IMR-90 (cell line): Measurements from ENCODE around the gene SGMS1. TPM values are rescaled to one million over a fixed set of nuclear protein-coding genes. Genes with fewer than 3 reads are reported as not detected.

Experiments
- ATAC-seq: fragments of 200-7000 bp; cut with Tn5 transposase; 2 replicates; pipeline ENCODE4 v1.9.1; 2020; ENCODE audit warnings: low read depth, mild to moderate bottlenecking, moderate library complexity
- BruUV-seq: library from RNA; stranded (reverse); fragments of 400-500 nt; replicated peaks from 2 replicates; lab custom pipeline; 2021; lab: Mats Ljungman, UMichigan
- CTCF ChIA-PET: fragments of 300-600 bp; formaldehyde crosslinking; extraction: SDS; loops from one replicate; lab custom pipeline; 2021; ENCODE audit warnings: antibody characterized with exemption; lab: Yijun Ruan, JAX
- POLR2A ChIA-PET: fragments of 300-600 bp; sonication (Branson Sonifier 250); formaldehyde crosslinking; loops from one replicate; lab custom pipeline; 2022; ENCODE audit warnings: antibody characterized with exemption; ENCODE audit not compliant: unreplicated experiment; lab: Charles Lee
- DNase-seq: peaks from one replicate; pipeline ENCODE4 v3.0.0; 2013
- H2AFZ ChIP-seq: replicated peaks from 2 replicates; pipeline ENCODE3; 2013; ENCODE audit warnings: low read length, mild to moderate bottlenecking; ENCODE audit not compliant: poor library complexity
- H2AK5ac ChIP-seq: 2 replicates; pipeline ENCODE4 v1.6.1; 2013; ENCODE audit warnings: low read depth, low read length, inconsistent platforms
- H2AK9ac ChIP-seq: replicated peaks from 2 replicates; pipeline ENCODE3; 2013; ENCODE audit warnings: mild to moderate bottlenecking, low read depth, low read length, moderate library complexity; ENCODE audit not compliant: poor library complexity
- H2BK120ac ChIP-seq: 2 replicates; pipeline ENCODE4 v1.6.1; 2013; ENCODE audit warnings: low read depth, low read length, inconsistent platforms
- H2BK15ac ChIP-seq: 3 replicates; pipeline ENCODE4 v1.6.1; 2013; ENCODE audit warnings: low read depth, low read length, inconsistent platforms
- H2BK20ac ChIP-seq: 2 replicates; pipeline ENCODE4 v1.6.1; 2013; ENCODE audit warnings: low read depth, mild to moderate bottlenecking, inconsistent platforms, low read length, moderate library complexity
- H2BK5ac ChIP-seq: 2 replicates; pipeline ENCODE4 v1.6.1; 2013; ENCODE audit warnings: mild to moderate bottlenecking, low read depth, low read length, inconsistent platforms; ENCODE audit not compliant: poor library complexity, severe bottlenecking
- H3K14ac ChIP-seq: replicated peaks from 2 replicates; pipeline ENCODE4 v1.6.1; 2013; ENCODE audit warnings: low read depth, low read length, inconsistent platforms
- H3K18ac ChIP-seq: 2 replicates; pipeline ENCODE4 v1.6.1; 2013; ENCODE audit warnings: low read depth, low read length, control low read depth
- H3K23ac ChIP-seq: 2 replicates; pipeline ENCODE4 v1.6.1; 2013; ENCODE audit warnings: low read depth, low read length, inconsistent platforms
- H3K27ac ChIP-seq: 2 replicates; pipeline ENCODE4 v1.5.1; 2013; ENCODE audit warnings: mild to moderate bottlenecking, control low read depth, low read length; ENCODE audit not compliant: insufficient read depth
- H3K27me3 ChIP-seq: 2 replicates; pipeline ENCODE4 v1.6.1; 2013; ENCODE audit warnings: low read length; ENCODE audit not compliant: control insufficient read depth, insufficient read depth
- H3K36me3 ChIP-seq: 2 replicates; pipeline ENCODE4 v1.6.1; 2013; ENCODE audit warnings: low read length, mixed read lengths; ENCODE audit not compliant: control insufficient read depth, insufficient read depth
- H3K4ac ChIP-seq: 2 replicates; pipeline ENCODE4 v1.6.1; 2013; ENCODE audit warnings: low read depth, low read length, inconsistent platforms
- H3K4me1 ChIP-seq: 2 replicates; pipeline ENCODE4 v1.6.1; 2013; ENCODE audit warnings: low read length, mixed read lengths; ENCODE audit not compliant: control insufficient read depth, insufficient read depth
- H3K4me2 ChIP-seq: 2 replicates; pipeline ENCODE4 v1.6.1; 2013; ENCODE audit warnings: low read depth, mild to moderate bottlenecking, control low read depth, low read length, moderate library complexity
- H3K4me3 ChIP-seq: 2 replicates; pipeline ENCODE4 v1.5.1; 2013; ENCODE audit warnings: low read depth, mild to moderate bottlenecking, control low read depth, low read length, moderate library complexity; ENCODE audit not compliant: insufficient read depth
- H3K56ac ChIP-seq: 2 replicates; pipeline ENCODE4 v1.6.1; 2013; ENCODE audit warnings: low read length, inconsistent platforms; ENCODE audit not compliant: insufficient read depth; ENCODE audit errors: extremely low read depth
- H3K79me1 ChIP-seq, 2 experiments: 2 replicates each; pipeline ENCODE4 v1.6.1; 2013; ENCODE audit warnings: low read length in 2 of 2, inconsistent platforms in 1 of 2, low read depth in 1 of 2
- H3K9ac ChIP-seq: 2 replicates; pipeline ENCODE4 v1.6.1; 2013; ENCODE audit warnings: low read depth, low read length, control low read depth
- H3K9me1 ChIP-seq: 2 replicates; pipeline ENCODE4 v1.6.1; 2013; ENCODE audit warnings: low read length, inconsistent platforms; ENCODE audit not compliant: insufficient read depth
- H3K9me3 ChIP-seq: 2 replicates; pipeline ENCODE4 v1.6.1; 2013; ENCODE audit warnings: low read length; ENCODE audit not compliant: control insufficient read depth, insufficient read depth
- H4K20me1 ChIP-seq: 2 replicates; pipeline ENCODE4 v1.6.1; 2013; ENCODE audit warnings: low read length, inconsistent platforms; ENCODE audit not compliant: insufficient read depth
- H4K5ac ChIP-seq: 2 replicates; pipeline ENCODE4 v1.6.1; 2013; ENCODE audit warnings: mild to moderate bottlenecking, low read depth, low read length, control low read depth
- H4K8ac ChIP-seq, 2 experiments: 2 replicates each; pipeline ENCODE4 v1.6.1; 2013; ENCODE audit warnings: low read depth in 2 of 2, low read length in 2 of 2, control low read depth in 1 of 2, inconsistent platforms in 1 of 2
- H4K91ac ChIP-seq: 2 replicates; pipeline ENCODE4 v1.6.1; 2013; ENCODE audit warnings: low read depth, low read length, inconsistent platforms; ENCODE audit not compliant: insufficient read depth
- BHLHE40 ChIP-seq: fragments of 150-350 bp; IDR thresholded peaks from 2 replicates; pipeline ENCODE4 v1.6.1; 2016; ENCODE audit warnings: mild to moderate bottlenecking, low read depth, low read length
- CEBPB ChIP-seq: IDR thresholded peaks from 2 replicates; pipeline ENCODE4 v1.6.1; 2012; ENCODE audit warnings: low read depth, low read length, improper control_type of control experiment
- CHD1 ChIP-seq: IDR thresholded peaks from 2 replicates; pipeline ENCODE4 v1.6.1; 2012; ENCODE audit warnings: low read depth, low read length, improper control_type of control experiment
- CTCF ChIP-seq: conservative IDR thresholded peaks from 2 replicates; pipeline ENCODE4 v1.5.1; 2012; ENCODE audit warnings: mild to moderate bottlenecking, low read depth, low read length, improper control_type of control experiment
- FOS ChIP-seq: fragments of 150-350 bp; IDR thresholded peaks from 2 replicates; pipeline ENCODE4 v1.6.1; 2016; ENCODE audit warnings: low read depth, low read length
- MAFK ChIP-seq: IDR thresholded peaks from 2 replicates; pipeline ENCODE4 v1.6.1; 2012; ENCODE audit warnings: low read depth, low read length, improper control_type of control experiment
- MAZ ChIP-seq: IDR thresholded peaks from 2 replicates; pipeline ENCODE4 v1.6.1; 2012; ENCODE audit warnings: low read depth, mild to moderate bottlenecking, low read length, improper control_type of control experiment, moderate library complexity, borderline replicate concordance
- MXI1 ChIP-seq: IDR thresholded peaks from 2 replicates; pipeline ENCODE4 v1.6.1; 2012; ENCODE audit warnings: low read depth, mild to moderate bottlenecking, low read length, moderate library complexity, borderline replicate concordance
- NFE2L2 ChIP-seq: fragments of 150-350 bp; IDR thresholded peaks from 2 replicates; pipeline ENCODE4 v1.6.1; 2016; ENCODE audit warnings: low read depth, mild to moderate bottlenecking, low read length
- POLR2A ChIP-seq: IDR thresholded peaks from 2 replicates; pipeline ENCODE4 v1.6.1; 2012; ENCODE audit warnings: mild to moderate bottlenecking, low read depth, low read length
- RAD21 ChIP-seq: IDR thresholded peaks from 2 replicates; pipeline ENCODE4 v1.6.1; 2012; ENCODE audit warnings: low read length, improper control_type of control experiment
- RCOR1 ChIP-seq: IDR thresholded peaks from 2 replicates; pipeline ENCODE4 v1.6.1; 2012; ENCODE audit warnings: mild to moderate bottlenecking, low read length, improper control_type of control experiment; ENCODE audit not compliant: insufficient replicate concordance
- RFX5 ChIP-seq: IDR thresholded peaks from 2 replicates; pipeline ENCODE4 v1.8.0; 2012; ENCODE audit warnings: low read depth, mild to moderate bottlenecking, low read length, moderate library complexity
- SMC3 ChIP-seq: fragments of 150-350 bp; IDR thresholded peaks from 2 replicates; pipeline ENCODE4 v1.6.1; 2016; ENCODE audit warnings: low read depth, mild to moderate bottlenecking, antibody characterized with exemption, low read length, moderate library complexity
- USF2 ChIP-seq: fragments of 150-350 bp; IDR thresholded peaks from 2 replicates; pipeline ENCODE4 v1.6.1; 2017; ENCODE audit warnings: mild to moderate bottlenecking, antibody characterized with exemption, low read length, low read depth
- WGBS, 2 experiments: methylation state at CpG; one replicate each; pipeline versions ENCODE4 v1.1.5 to v1.1.7; 2013; ENCODE audit warnings: missing lambda C conversion rate in 2 of 2; ENCODE audit not compliant: insufficient read length in 1 of 2; ENCODE audit errors: extremely low coverage in 2 of 2; 5-methylcytosine and 5-hydroxymethylcytosine counted together
- dilution Hi-C: fragments of 300-500 bp; cut with HindIII; formaldehyde crosslinking; loops from one replicate; pipeline ENCODE4 v1.14.3; 2018; ENCODE audit warnings: low sequenced_read_pairs; ENCODE audit not compliant: unreplicated experiment
- in situ Hi-C: fragments of 300-500 bp; cut with MboI; formaldehyde crosslinking; loops from 3 replicates; pipeline ENCODE4 v1.14.3; 2019; ENCODE audit warnings: low sequenced_read_pairs, inconsistent platforms, mixed read lengths
- intact Hi-C: fragments of 100-400 bp; cut with micrococcal nuclease; formaldehyde crosslinking; loops from 2 replicates; pipeline ENCODE4 v1.10.0; 2022
- polyA plus RNA-seq, 3 experiments: library from polyadenylated mRNA; depleted of rRNA; stranded (reverse); fragments of >200 nt; gene quantifications; 2 replicates each; pipeline ENCODE4 v1.2.3, GENCODE V29; 2012; ENCODE audit warnings: low replicate concordance in 1 of 3
- total RNA-seq: library from RNA; depleted of rRNA; stranded (reverse); fragments of >200 nt; gene quantifications from 2 replicates; pipeline ENCODE4 v1.2.3, GENCODE V29; 2012

SGMS1 gene
- total and polyA plus RNA-seq, 2 of the 4 experiments (the other 2 are of a cell fraction): 9.8 to 30.8 TPM

GRCh38 chr10:50404021-50404773, 219.6 kb downstream of the SGMS1 start:
- no peak overlapping the region for H2BK15ac ChIP-seq
- H3K4me2 ChIP-seq: no peak overlapping the region
- H3K4me3 ChIP-seq: no peak overlapping the region
- in situ Hi-C loops (no loop called here), intact Hi-C loops (no loop called here), dilution Hi-C loops (no loop called here)
- H3K36me3 ChIP-seq: peaks cover 2% of the 10 kb centered on the region; the same call in 1 of the 2 replicates
- no peak overlapping the region for H2AK5ac ChIP-seq
- 74% methylated on average over 3 of the region's 7 CpGs; no CpG with 5 or more reads in 1 of the 2 experiments for WGBS, 2 experiments
- H2BK5ac ChIP-seq: no peak overlapping the region
- H3K4ac ChIP-seq: no peak overlapping the region
- H3K9ac ChIP-seq: no peak overlapping the region
- no peak overlapping the region for H3K27ac ChIP-seq
- no peaks in the 10 kb centered on the region for H3K9me3 ChIP-seq
- peaks cover 9% of the 10 kb centered on the region for H3K9me1 ChIP-seq
- DNase-seq (no peak), ATAC-seq (no peak; the same call in 1 of the 2 replicates)
- ChIA-PET POLR2A (interaction anchor here (0.7 kb wide), 1 partner anchor 19 kb away, joined by 6 read pairs; no protein-coding TSS in a partner anchor), CTCF (interaction anchor here (0.6 to 1.1 kb wide), 3 partner anchors 14 to 1124 kb away, joined by 3 read pairs; no protein-coding TSS in a partner anchor)
- no peak overlapping the region; the same call in 1 of the 2 replicates for H3K23ac ChIP-seq
- no peak overlapping the region for H3K18ac ChIP-seq
- H2AK9ac ChIP-seq: no peak overlapping the region
- H2BK120ac ChIP-seq: no peak overlapping the region
- H3K56ac ChIP-seq: no peak overlapping the region
- H2BK20ac ChIP-seq: no peak overlapping the region
- H3K79me1 ChIP-seq: peaks cover 40 to 60% of the 10 kb centered on the region in 2 experiments
- peaks cover 3% of the 10 kb centered on the region; the same call in 1 of the 2 replicates for H4K20me1 ChIP-seq
- H4K8ac ChIP-seq: no peak overlapping the region
- H3K14ac ChIP-seq: no peak overlapping the region
- BruUV-seq: no TSS peak
- H3K27me3 ChIP-seq: no peaks in the 10 kb centered on the region
- no peak overlapping the region for H2AFZ ChIP-seq
- H4K91ac ChIP-seq: no peak overlapping the region
- H3K4me1 ChIP-seq: peaks cover 7% of the 10 kb centered on the region
- H4K5ac ChIP-seq: no peak overlapping the region
- no peak for TF ChIP-seq BHLHE40
- TF ChIP-seq CHD1: no peak
- TF ChIP-seq RCOR1: no peak
- TF ChIP-seq CTCF: no peak
- no peak for TF ChIP-seq USF2
- TF ChIP-seq RAD21: no peak
- TF ChIP-seq MAZ: no peak
- TF ChIP-seq FOS: no peak
- TF ChIP-seq CEBPB: no peak
- TF ChIP-seq POLR2A: no peak
- no peak for TF ChIP-seq RFX5
- no peak for TF ChIP-seq MAFK
- no peak for TF ChIP-seq NFE2L2
- TF ChIP-seq SMC3: no peak
- TF ChIP-seq MXI1: no peak
